SJCRH30 (cell line): ENCODE measurements around the gene RBP7. TPM values are rescaled to one million over a fixed set of nuclear protein-coding genes. Genes with fewer than 3 reads are reported as not detected.
"Not testable (repeated sequence)": the region's sequence is repeated elsewhere in the genome, so short reads cannot be mapped to it uniquely, and the experiment has no call there.

Experiments
- DNase-seq, 2 experiments: peaks; one replicate each; pipeline ENCODE4 v3.0.0-alpha.2; 2015 to 2020
- H3K27ac ChIP-seq: fragments of 250-450 bp; sonication (Bioruptor Pico); 2 replicates; pipeline ENCODE4 v1.5.1; 2020; ENCODE audit warnings: mild to moderate bottlenecking, moderate library complexity
- H3K27me3 ChIP-seq: fragments of 250-450 bp; sonication (Bioruptor Pico); 2 replicates; pipeline ENCODE4 v1.5.1; 2020; ENCODE audit warnings: mild to moderate bottlenecking, moderate library complexity
- H3K36me3 ChIP-seq: fragments of 250-450 bp; sonication (Bioruptor Pico); 2 replicates; pipeline ENCODE4 v1.5.1; 2020; ENCODE audit warnings: mild to moderate bottlenecking, moderate library complexity
- H3K4me1 ChIP-seq: fragments of 250-450 bp; sonication (Bioruptor Pico); 2 replicates; pipeline ENCODE4 v1.5.1; 2020; ENCODE audit warnings: mild to moderate bottlenecking, moderate library complexity
- H3K4me3 ChIP-seq: fragments of 250-450 bp; sonication (Bioruptor Pico); 2 replicates; pipeline ENCODE4 v1.5.1; 2020; ENCODE audit warnings: mild to moderate bottlenecking, moderate library complexity
- H3K9me3 ChIP-seq: fragments of 250-450 bp; sonication (Bioruptor Pico); replicated peaks from 2 replicates; pipeline ENCODE4 v1.5.1; 2020; ENCODE audit warnings: mild to moderate bottlenecking, moderate library complexity
- total RNA-seq: library from RNA; depleted of rRNA; stranded (reverse); fragments of >200 nt; shearing (Covaris generic); gene quantifications from 2 replicates; pipeline ENCODE4 v1.2.3, GENCODE V29; 2014; rRNA removed

The RBP7 gene
- total RNA-seq = not detected in 2 replicates

GRCh38 chr1:9996624-9997582, at the start of gene RBP7:
TSS of gene RBP7 (plus strand) at chr1:9997228. CDS start at chr1:9997259, 31 bp downstream.
- no peaks in the 10 kb centered on the region for H3K4me1 ChIP-seq
- no peaks in the 10 kb centered on the region for H3K36me3 ChIP-seq
- DNase-seq = no peak
- H3K27me3 ChIP-seq = no peaks in the 10 kb centered on the region
- H3K27ac ChIP-seq = no peak within 1 kb of the TSS
- H3K4me3 ChIP-seq = no peak within 1 kb of the TSS
- H3K9me3 ChIP-seq = peaks cover 3% of the 10 kb centered on the region; the same call in 1 of the 2 replicates

- no peak overlapping the region for H3K27ac ChIP-seq
- DNase-seq = no peak
Observed at GRCh38 chr1:9957726-9958125, 39.3 kb upstream of the RBP7 start.

GRCh38 chr1:9960011-9960410, 37.0 kb upstream of the RBP7 start:
- no peak overlapping the region; the same call in 1 of the 2 replicates for H3K27ac ChIP-seq
- no peak for DNase-seq

More at GRCh38 chr1:9957726-9958125, 39.3 kb upstream of the RBP7 start:
- Histone ChIP-seq H3K4me1 (peaks cover 14% of the 10 kb centered on the region), H3K27me3 (no peaks in the 10 kb centered on the region), H3K9me3 (no peaks in the 10 kb centered on the region), H3K36me3 (no peaks in the 10 kb centered on the region), H3K4me3 (no peak overlapping the region)

GRCh38 chr1:9960706-9961562, 36.1 kb upstream of the RBP7 start:
- peak; percentile 88 to 93 for DNase-seq
- no peaks in the 10 kb centered on the region for H3K27me3 ChIP-seq
- no peaks in the 10 kb centered on the region for H3K9me3 ChIP-seq
- peak overlapping the region; percentile 16; the same call in 1 of the 2 replicates for H3K27ac ChIP-seq
- H3K36me3 ChIP-seq = no peaks in the 10 kb centered on the region
- H3K4me3 ChIP-seq = peak overlapping the region; percentile 10; the same call in 1 of the 2 replicates
- peaks cover 14% of the 10 kb centered on the region for H3K4me1 ChIP-seq

More at GRCh38 chr1:9960011-9960410, 37.0 kb upstream of the RBP7 start:
- Histone ChIP-seq H3K27me3 (no peaks in the 10 kb centered on the region), H3K36me3 (no peaks in the 10 kb centered on the region), H3K4me3 (no peak overlapping the region), H3K4me1 (peaks cover 14% of the 10 kb centered on the region), H3K9me3 (no peaks in the 10 kb centered on the region)

GRCh38 chr1:9984253-9984652, 12.8 kb upstream of the RBP7 start:
- DNase-seq = no peak
- H3K36me3 ChIP-seq = no peaks in the 10 kb centered on the region
- H3K9me3 ChIP-seq = no peaks in the 10 kb centered on the region
- H3K4me1 ChIP-seq = no peaks in the 10 kb centered on the region
- H3K27ac ChIP-seq = no peak overlapping the region
- no peak overlapping the region for H3K4me3 ChIP-seq
- no peaks in the 10 kb centered on the region for H3K27me3 ChIP-seq

GRCh38 chr1:9985001-9985400, 12.0 kb upstream of the RBP7 start:
- no peak for DNase-seq
- Histone ChIP-seq H3K4me1 (no peaks in the 10 kb centered on the region), H3K36me3 (no peaks in the 10 kb centered on the region), H3K27ac (no peak overlapping the region), H3K9me3 (no peaks in the 10 kb centered on the region), H3K4me3 (no peak overlapping the region), H3K27me3 (no peaks in the 10 kb centered on the region)

GRCh38 chr1:9989773-9990172, 7.3 kb upstream of the RBP7 start:
- no peaks in the 10 kb centered on the region for H3K27me3 ChIP-seq
- no peak for DNase-seq
- H3K4me1 ChIP-seq = no peaks in the 10 kb centered on the region
- H3K4me3 ChIP-seq = no peak overlapping the region
- no peaks in the 10 kb centered on the region for H3K9me3 ChIP-seq
- no peak overlapping the region for H3K27ac ChIP-seq
- H3K36me3 ChIP-seq = no peaks in the 10 kb centered on the region

- H3K4me3 ChIP-seq = no peak overlapping the region
- H3K27ac ChIP-seq = no peak overlapping the region
- no peaks in the 10 kb centered on the region for H3K27me3 ChIP-seq
- DNase-seq = no peak
- no peaks in the 10 kb centered on the region for H3K36me3 ChIP-seq
- no peaks in the 10 kb centered on the region for H3K4me1 ChIP-seq
- H3K9me3 ChIP-seq = no peaks in the 10 kb centered on the region
Observed at GRCh38 chr1:9990944-9991343, 6.1 kb upstream of the RBP7 start.

- H3K27me3 ChIP-seq = no peaks in the 10 kb centered on the region
- no peak for DNase-seq
- H3K4me1 ChIP-seq = no peaks in the 10 kb centered on the region
- H3K9me3 ChIP-seq = no peaks in the 10 kb centered on the region
- no peak overlapping the region for H3K4me3 ChIP-seq
- H3K27ac ChIP-seq = no peak overlapping the region
- no peaks in the 10 kb centered on the region for H3K36me3 ChIP-seq
Observed at GRCh38 chr1:9992910-9993309, 4.1 kb upstream of the RBP7 start.

GRCh38 chr1:9993561-9994075, 3.4 kb upstream of the RBP7 start:
- H3K4me1 ChIP-seq = no peaks in the 10 kb centered on the region
- no peaks in the 10 kb centered on the region for H3K36me3 ChIP-seq
- H3K27me3 ChIP-seq = no peaks in the 10 kb centered on the region
- DNase-seq = no peak
- H3K4me3 ChIP-seq = no peak overlapping the region
- H3K27ac ChIP-seq = no peak overlapping the region
- H3K9me3 ChIP-seq = no peaks in the 10 kb centered on the region

- H3K27ac ChIP-seq = no peak overlapping the region
- H3K9me3 ChIP-seq = peaks cover 3% of the 10 kb centered on the region; the same call in 1 of the 2 replicates
- no peak for DNase-seq
- H3K4me1 ChIP-seq = no peaks in the 10 kb centered on the region
- H3K27me3 ChIP-seq = no peaks in the 10 kb centered on the region
- no peaks in the 10 kb centered on the region for H3K36me3 ChIP-seq
- H3K4me3 ChIP-seq = no peak overlapping the region
Observed at GRCh38 chr1:10001016-10001665, 4.1 kb downstream of the RBP7 start.

- not testable (repeated sequence) for H3K36me3 ChIP-seq, H3K4me3 ChIP-seq, H3K27ac ChIP-seq, H3K4me1 ChIP-seq, DNase-seq, H3K27me3 ChIP-seq, H3K9me3 ChIP-seq
Observed at GRCh38 chr1:10005248-10005647, 8.2 kb downstream of the RBP7 start.

- Histone ChIP-seq H3K27me3 (no peaks in the 10 kb centered on the region), H3K27ac (no peak overlapping the region), H3K9me3 (no peaks in the 10 kb centered on the region; the same call in 1 of the 2 replicates), H3K4me3 (no peak overlapping the region), H3K4me1 (no peaks in the 10 kb centered on the region), H3K36me3 (no peaks in the 10 kb centered on the region)
- peak; percentile 46 to 67 for DNase-seq
Observed at GRCh38 chr1:10007169-10007568, 10.1 kb downstream of the RBP7 start.

- no peak for DNase-seq
- Histone ChIP-seq H3K27ac (no peak overlapping the region), H3K4me1 (peaks cover 3% of the 10 kb centered on the region; the same call in 1 of the 2 replicates), H3K9me3 (no peaks in the 10 kb centered on the region), H3K4me3 (no peak overlapping the region), H3K27me3 (no peaks in the 10 kb centered on the region), H3K36me3 (no peaks in the 10 kb centered on the region)
Observed at GRCh38 chr1:10014016-10014415, 17.0 kb downstream of the RBP7 start.
